Endodermal cell (in vitro differentiated cells): ENCODE data around the gene LRCH3. TPM values are rescaled to one million over a fixed set of nuclear protein-coding genes. Genes with fewer than 3 reads are reported as not detected.

Experiments
- DNase-seq: peaks from one replicate; pipeline ENCODE4 v3.0.0-alpha.2; 2017
- H3K27ac ChIP-seq: 2 replicates; pipeline ENCODE4 v1.5.1; 2013; ENCODE audit warnings: mild to moderate bottlenecking, low read depth, low read length, moderate library complexity
- H3K27me3 ChIP-seq: 2 replicates; pipeline ENCODE4 v1.6.1; 2013; ENCODE audit warnings: mild to moderate bottlenecking, low read length, moderate library complexity; ENCODE audit not compliant: insufficient read depth, control insufficient read depth, poor library complexity, severe bottlenecking
- H3K36me3 ChIP-seq: 2 replicates; pipeline ENCODE4 v1.7.0; 2013; ENCODE audit warnings: mild to moderate bottlenecking, low read length, moderate library complexity; ENCODE audit not compliant: control insufficient read depth, insufficient read depth
- H3K4me1 ChIP-seq: one replicate; pipeline ENCODE4 v1.7.0; 2013; ENCODE audit warnings: low read length; ENCODE audit not compliant: control insufficient read depth, insufficient read depth
- H3K4me3 ChIP-seq: 2 replicates; pipeline ENCODE4 v1.5.1; 2013; ENCODE audit warnings: mild to moderate bottlenecking, low read length, moderate library complexity
- H3K9ac ChIP-seq: 2 replicates; pipeline ENCODE4 v1.6.1; 2013; ENCODE audit warnings: mild to moderate bottlenecking, low read length, moderate library complexity; ENCODE audit not compliant: poor library complexity, severe bottlenecking; ENCODE audit errors: extremely low read depth
- H3K9me3 ChIP-seq: 2 replicates; pipeline ENCODE4 v1.6.1; 2013; ENCODE audit warnings: mild to moderate bottlenecking, low read length, moderate library complexity; ENCODE audit not compliant: control insufficient read depth
- H3K27ac Mint-ChIP-seq: 2 replicates; pipeline ENCODE4 v1.8.0; 2020; ENCODE audit warnings: mixed read lengths
- H3K27me3 Mint-ChIP-seq: 2 replicates; pipeline ENCODE4 v1.8.0; 2021; ENCODE audit warnings: mild to moderate bottlenecking, mixed read lengths; ENCODE audit not compliant: insufficient read depth
- H3K36me3 Mint-ChIP-seq: 2 replicates; pipeline ENCODE4 v1.8.0; 2020; ENCODE audit warnings: low read depth, mixed read lengths
- H3K4me1 Mint-ChIP-seq: 2 replicates; pipeline ENCODE4 v1.8.0; 2020; ENCODE audit warnings: mixed read lengths
- H3K4me3 Mint-ChIP-seq: 2 replicates; pipeline ENCODE4 v1.8.0; 2020; ENCODE audit warnings: mild to moderate bottlenecking, moderate library complexity, mixed read lengths
- H3K9me3 Mint-ChIP-seq: 2 replicates; pipeline ENCODE4 v1.8.0; 2020; ENCODE audit warnings: mild to moderate bottlenecking, mixed read lengths
- WGBS, 2 experiments: methylation state at CpG; one replicate each; pipeline versions ENCODE4 v1.1.5 to v1.1.7; 2013; ENCODE audit warnings: missing lambda C conversion rate in 2 of 2, mixed read lengths in 1 of 2; ENCODE audit not compliant: insufficient coverage in 1 of 2, insufficient read length in 1 of 2; 5-methylcytosine and 5-hydroxymethylcytosine counted together
- total RNA-seq, 2 donors: library from RNA; stranded (reverse); fragmentation: NEBNext Ultra II Directional in 1 of 2; extraction: Animal tissue kit (Norgen Biotek cat#: 25700) in 1 of 2; gene quantifications; 2 replicates in 1 of 2; 3 replicates in 1 of 2; pipeline ENCODE4 v1.2.1, GENCODE V29; 2021
- TF ChIP-seq, protein P1 (sequence below): fragments of 200-600 bp; sonication (generic); conservative IDR thresholded peaks from 2 replicates; pipeline ENCODE4 v1.5.0; 2021; ENCODE audit warnings: antibody characterized with exemption, mild to moderate bottlenecking

LRCH3 gene
- total RNA-seq, 2 donors from 2014 or later = 67.1 to 70.2 TPM

DNA sequence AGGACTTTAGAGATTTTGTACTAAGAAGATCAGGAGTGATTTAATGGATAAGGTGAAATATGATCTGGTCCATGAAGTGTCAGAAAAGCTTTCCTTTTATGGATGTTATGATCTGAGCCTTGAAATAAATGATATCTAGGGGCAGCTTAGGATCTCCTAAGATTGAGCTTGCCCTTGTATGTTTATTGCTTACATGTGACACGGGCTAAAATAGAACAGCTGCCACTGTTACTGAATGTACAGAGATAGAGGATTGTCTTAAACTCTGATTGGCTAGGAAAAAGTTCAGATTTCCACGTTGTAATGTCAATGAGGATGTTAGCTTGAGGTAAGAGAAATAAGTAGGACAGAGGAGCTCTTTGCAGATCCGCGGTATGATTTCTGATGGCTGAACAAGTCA is 32.5 kb upstream of the LRCH3 start:
- TF ChIP-seq, protein P1, sequence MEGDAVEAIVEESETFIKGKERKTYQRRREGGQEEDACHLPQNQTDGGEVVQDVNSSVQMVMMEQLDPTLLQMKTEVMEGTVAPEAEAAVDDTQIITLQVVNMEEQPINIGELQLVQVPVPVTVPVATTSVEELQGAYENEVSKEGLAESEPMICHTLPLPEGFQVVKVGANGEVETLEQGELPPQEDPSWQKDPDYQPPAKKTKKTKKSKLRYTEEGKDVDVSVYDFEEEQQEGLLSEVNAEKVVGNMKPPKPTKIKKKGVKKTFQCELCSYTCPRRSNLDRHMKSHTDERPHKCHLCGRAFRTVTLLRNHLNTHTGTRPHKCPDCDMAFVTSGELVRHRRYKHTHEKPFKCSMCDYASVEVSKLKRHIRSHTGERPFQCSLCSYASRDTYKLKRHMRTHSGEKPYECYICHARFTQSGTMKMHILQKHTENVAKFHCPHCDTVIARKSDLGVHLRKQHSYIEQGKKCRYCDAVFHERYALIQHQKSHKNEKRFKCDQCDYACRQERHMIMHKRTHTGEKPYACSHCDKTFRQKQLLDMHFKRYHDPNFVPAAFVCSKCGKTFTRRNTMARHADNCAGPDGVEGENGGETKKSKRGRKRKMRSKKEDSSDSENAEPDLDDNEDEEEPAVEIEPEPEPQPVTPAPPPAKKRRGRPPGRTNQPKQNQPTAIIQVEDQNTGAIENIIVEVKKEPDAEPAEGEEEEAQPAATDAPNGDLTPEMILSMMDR = no peak
- H3K4me1 Mint-ChIP-seq = no peaks in the 10 kb centered on the region

DNA sequence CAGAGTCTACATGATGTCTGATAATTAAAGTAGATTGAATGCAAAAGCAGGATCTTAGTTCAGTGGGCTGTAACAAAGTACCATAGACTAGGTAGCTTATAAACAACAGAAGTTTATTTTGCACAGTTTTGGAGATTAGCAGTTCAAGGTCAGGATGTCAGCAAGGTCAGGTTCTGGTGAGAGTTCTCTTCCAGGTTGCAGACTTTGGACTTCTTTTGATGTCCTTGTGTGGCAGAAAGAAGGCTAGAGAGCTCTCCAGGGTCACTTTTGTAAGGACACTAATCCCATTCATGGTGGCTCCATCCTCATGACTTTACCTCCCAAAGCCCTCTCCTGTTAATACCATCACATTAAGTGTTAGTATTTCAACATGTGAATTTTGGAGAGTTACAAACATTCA is 29.3 kb upstream of the LRCH3 start:
- Histone ChIP-seq H3K27ac (no peak overlapping the region), H3K9ac (no peak overlapping the region), H3K4me3 (no peak overlapping the region), H3K27me3 (no peaks in the 10 kb centered on the region), H3K36me3 (peaks cover 67% of the 10 kb centered on the region), H3K4me1 (no peaks in the 10 kb centered on the region), H3K9me3 (peaks cover 5% of the 10 kb centered on the region)
- H3K4me3 Mint-ChIP-seq = no peak overlapping the region
- no peak for DNase-seq
- no peaks in the 10 kb centered on the region for H3K4me1 Mint-ChIP-seq
- no peaks in the 10 kb centered on the region for H3K9me3 Mint-ChIP-seq
- peaks cover 33% of the 10 kb centered on the region for H3K36me3 Mint-ChIP-seq
- TF ChIP-seq, protein P1 = no peak
- H3K27me3 Mint-ChIP-seq = no peaks in the 10 kb centered on the region
- no peak overlapping the region for H3K27ac Mint-ChIP-seq

More for the DNA sequence above, 32.5 kb upstream of the LRCH3 start:
- Mint-ChIP-seq H3K36me3 (peaks cover 11% of the 10 kb centered on the region), H3K27ac (no peak overlapping the region), H3K27me3 (no peaks in the 10 kb centered on the region), H3K4me3 (no peak overlapping the region), H3K9me3 (no peaks in the 10 kb centered on the region)
- no peaks in the 10 kb centered on the region for H3K27me3 ChIP-seq
- H3K27ac ChIP-seq = no peak overlapping the region
- H3K9me3 ChIP-seq = peaks cover 5% of the 10 kb centered on the region
- H3K4me1 ChIP-seq = no peaks in the 10 kb centered on the region
- H3K9ac ChIP-seq = no peak overlapping the region
- no peak for DNase-seq
- H3K4me3 ChIP-seq = no peak overlapping the region
- peaks cover 55% of the 10 kb centered on the region for H3K36me3 ChIP-seq
- WGBS, 2 experiments = 94 to 98% methylated on average over 4 of the region's 4 CpGs

DNA sequence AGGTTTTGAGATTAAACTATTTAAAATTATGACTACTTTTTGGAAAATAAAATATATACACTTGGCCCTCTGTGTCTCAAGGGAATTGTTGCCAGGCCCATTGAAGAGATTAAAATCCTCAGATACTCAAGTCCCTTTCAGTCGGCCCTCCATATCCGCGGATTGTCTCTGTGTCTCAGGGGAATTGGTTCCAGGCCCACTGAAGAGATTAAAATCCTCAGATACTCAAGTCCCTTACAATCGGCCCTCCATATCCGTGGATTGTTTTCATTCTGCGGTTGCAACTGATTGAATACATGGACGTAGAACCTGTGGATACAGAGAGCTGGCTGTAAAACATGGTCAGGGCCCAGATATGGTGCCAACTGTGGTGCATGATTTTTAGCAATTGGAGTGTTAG is 15.7 kb upstream of the LRCH3 start:
- H3K4me3 ChIP-seq = no peak overlapping the region
- Mint-ChIP-seq H3K9me3 (peaks cover 6% of the 10 kb centered on the region), H3K4me3 (no peak overlapping the region), H3K36me3 (peaks cover 75% of the 10 kb centered on the region), H3K27me3 (no peaks in the 10 kb centered on the region), H3K4me1 (no peaks in the 10 kb centered on the region), H3K27ac (no peak overlapping the region)
- peaks cover 6% of the 10 kb centered on the region for H3K9me3 ChIP-seq
- 92 to 94% methylated on average over 7 of the region's 7 CpGs for WGBS, 2 experiments
- TF ChIP-seq, protein P1 = no peak
- peaks cover 81% of the 10 kb centered on the region for H3K36me3 ChIP-seq
- H3K4me1 ChIP-seq = no peaks in the 10 kb centered on the region
- H3K27ac ChIP-seq = no peak overlapping the region
- no peak for DNase-seq
- no peaks in the 10 kb centered on the region for H3K27me3 ChIP-seq
- H3K9ac ChIP-seq = no peak overlapping the region
